GM06990 (cell line): ENCODE measurements around the gene JARID2.

Experiments used
- DNase-seq: peaks from one replicate; pipeline ENCODE4 v3.0.0-alpha.2; 2011; ENCODE audit not compliant: insufficient read length; ENCODE audit errors: extremely low read depth
- H3K27me3 ChIP-seq: replicated peaks from 2 replicates; pipeline ENCODE4 v1.6.0; 2011; ENCODE audit warnings: low read length; ENCODE audit not compliant: control insufficient read depth, insufficient read depth
- H3K36me3 ChIP-seq: 2 replicates; pipeline ENCODE4 v1.5.1; 2011; ENCODE audit warnings: low read length; ENCODE audit not compliant: control insufficient read depth, insufficient read depth
- H3K4me3 ChIP-seq: replicated peaks from 2 replicates; pipeline ENCODE4 v1.5.1; 2011; ENCODE audit warnings: low read depth, mild to moderate bottlenecking, control low read depth, low read length
- CTCF ChIP-seq: IDR thresholded peaks from 2 replicates; pipeline ENCODE4 v1.5.1; 2011; ENCODE audit warnings: low read length, control low read depth, mild to moderate bottlenecking, inconsistent platforms; ENCODE audit not compliant: insufficient read depth, poor library complexity, severe bottlenecking

Gene JARID2

GRCh38 chr6:15244620-15245360, 1.1 kb upstream of the JARID2 start:
- peak overlapping the region; percentile 68 for H3K4me3 ChIP-seq
- peak; percentile 73 for DNase-seq
- H3K27me3 ChIP-seq, result no peaks in the 10 kb centered on the region
- no peaks in the 10 kb centered on the region for H3K36me3 ChIP-seq
- no peak for TF ChIP-seq CTCF

DNA sequence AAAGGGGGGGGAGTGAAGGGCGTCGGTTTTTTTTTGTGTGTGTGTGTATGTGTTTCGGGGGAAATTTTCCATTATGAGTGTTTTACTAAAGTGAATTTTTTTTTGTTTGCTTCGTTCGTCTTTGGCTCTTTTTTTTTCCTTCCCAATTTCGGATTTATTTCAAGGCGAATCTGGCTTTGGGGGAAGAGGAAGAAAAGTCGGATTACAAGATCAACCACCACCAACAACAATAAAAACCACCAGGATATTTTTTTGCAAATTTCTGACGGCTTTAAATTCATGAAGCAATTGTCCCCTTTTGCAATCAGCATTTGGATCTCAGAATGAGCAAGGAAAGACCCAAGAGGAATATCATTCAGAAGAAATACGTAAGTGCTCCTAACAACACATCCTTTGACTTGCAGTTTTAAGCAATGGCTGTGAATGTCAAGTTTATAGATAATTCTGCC, 372 bp downstream of the JARID2 start:
- TF ChIP-seq CTCF, result no peak
- Histone ChIP-seq H3K4me3 (peak overlapping the region; percentile 68), H3K36me3 (no peaks in the 10 kb centered on the region), H3K27me3 (no peaks in the 10 kb centered on the region)
- DNase-seq, result no peak

GRCh38 chr6:15246666-15247499, 1.0 kb downstream of the JARID2 start:
- no peaks in the 10 kb centered on the region for H3K36me3 ChIP-seq
- peak overlapping the region; percentile 68 for H3K4me3 ChIP-seq
- no peak for TF ChIP-seq CTCF
- no peak for DNase-seq
- H3K27me3 ChIP-seq, result no peaks in the 10 kb centered on the region

GRCh38 chr6:15247500-15248450, 1.9 kb downstream of the JARID2 start:
- no peak for TF ChIP-seq CTCF
- peak; percentile 67 for DNase-seq

More at GRCh38 chr6:15247500-15248450, 1.9 kb downstream of the JARID2 start:
- peak overlapping the region; percentile 80 for H3K4me3 ChIP-seq
- no peaks in the 10 kb centered on the region for H3K27me3 ChIP-seq
- no peaks in the 10 kb centered on the region for H3K36me3 ChIP-seq
